GM21529 (cell line): Measurements from ENCODE around the gene MEP1A.
"Not testable (repeated sequence)": the region's sequence is repeated elsewhere in the genome, so short reads cannot be mapped to it uniquely, and the experiment has no call there.

Source experiments
- ATAC-seq: cut with Tn5 transposase; IDR thresholded peaks from one replicate; pipeline ENCODE4 v1.9.1; 2021; ENCODE audit not compliant: unreplicated experiment

Gene MEP1A, protein sequence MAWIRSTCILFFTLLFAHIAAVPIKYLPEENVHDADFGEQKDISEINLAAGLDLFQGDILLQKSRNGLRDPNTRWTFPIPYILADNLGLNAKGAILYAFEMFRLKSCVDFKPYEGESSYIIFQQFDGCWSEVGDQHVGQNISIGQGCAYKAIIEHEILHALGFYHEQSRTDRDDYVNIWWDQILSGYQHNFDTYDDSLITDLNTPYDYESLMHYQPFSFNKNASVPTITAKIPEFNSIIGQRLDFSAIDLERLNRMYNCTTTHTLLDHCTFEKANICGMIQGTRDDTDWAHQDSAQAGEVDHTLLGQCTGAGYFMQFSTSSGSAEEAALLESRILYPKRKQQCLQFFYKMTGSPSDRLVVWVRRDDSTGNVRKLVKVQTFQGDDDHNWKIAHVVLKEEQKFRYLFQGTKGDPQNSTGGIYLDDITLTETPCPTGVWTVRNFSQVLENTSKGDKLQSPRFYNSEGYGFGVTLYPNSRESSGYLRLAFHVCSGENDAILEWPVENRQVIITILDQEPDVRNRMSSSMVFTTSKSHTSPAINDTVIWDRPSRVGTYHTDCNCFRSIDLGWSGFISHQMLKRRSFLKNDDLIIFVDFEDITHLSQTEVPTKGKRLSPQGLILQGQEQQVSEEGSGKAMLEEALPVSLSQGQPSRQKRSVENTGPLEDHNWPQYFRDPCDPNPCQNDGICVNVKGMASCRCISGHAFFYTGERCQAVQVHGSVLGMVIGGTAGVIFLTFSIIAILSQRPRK

DNA sequence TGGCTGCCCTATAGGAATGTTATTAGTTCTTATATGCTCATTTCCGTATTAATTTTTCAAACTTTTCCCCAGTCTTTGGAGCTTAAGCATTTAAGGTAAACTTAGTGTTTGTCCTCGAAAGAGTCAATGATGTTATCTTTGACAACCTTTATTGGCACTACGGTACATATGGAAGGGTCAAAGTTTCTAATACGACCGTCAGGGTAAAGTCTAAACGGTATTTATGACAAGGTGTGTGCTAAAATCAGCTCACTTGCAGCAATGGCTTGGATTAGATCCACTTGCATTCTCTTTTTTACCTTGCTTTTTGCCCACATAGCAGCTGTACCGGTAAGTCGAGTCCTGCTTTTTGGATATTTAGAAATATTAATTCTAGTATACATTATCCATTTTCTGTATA is at the start of gene MEP1A:
Gene MEP1A (plus strand): TSS at position 252 of the 400 bp plus-strand sequence. CDS start 10 bp downstream, at position 262.
- ATAC-seq: no peak

DNA sequence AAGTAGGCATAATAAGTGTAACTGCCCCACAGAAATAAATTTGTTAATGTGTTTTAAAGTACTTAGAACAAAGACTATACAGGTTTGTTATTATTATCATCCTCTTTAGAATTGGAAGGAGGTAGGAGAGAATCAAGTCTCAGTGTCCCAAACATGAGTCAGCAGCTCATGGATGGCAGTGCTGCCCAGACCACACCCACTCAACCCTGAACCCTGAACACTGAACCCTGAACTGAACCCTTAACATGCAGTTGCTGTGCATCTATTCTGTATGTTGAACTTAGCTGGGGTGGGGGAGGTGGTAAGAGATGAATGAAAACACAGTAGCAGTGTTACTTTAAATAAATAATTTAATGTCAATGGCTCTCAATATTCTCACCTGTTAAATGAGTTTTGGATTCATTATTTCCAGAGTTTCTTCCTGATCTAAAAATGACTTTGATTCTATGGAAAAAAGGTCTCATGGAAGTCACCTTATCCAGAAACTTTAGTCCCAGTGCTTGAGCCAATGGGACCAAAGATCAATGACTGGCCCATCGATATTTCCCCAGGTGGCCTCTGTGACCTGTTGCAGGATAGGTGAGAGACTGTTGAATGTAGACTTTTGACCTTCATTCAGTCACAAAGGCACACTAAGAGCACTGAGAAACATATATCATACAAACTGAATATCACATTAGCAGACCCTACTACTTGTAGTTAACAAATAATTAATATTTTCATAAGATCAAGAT is 49.6 kb upstream of the MEP1A start:
- ATAC-seq: no peak

DNA sequence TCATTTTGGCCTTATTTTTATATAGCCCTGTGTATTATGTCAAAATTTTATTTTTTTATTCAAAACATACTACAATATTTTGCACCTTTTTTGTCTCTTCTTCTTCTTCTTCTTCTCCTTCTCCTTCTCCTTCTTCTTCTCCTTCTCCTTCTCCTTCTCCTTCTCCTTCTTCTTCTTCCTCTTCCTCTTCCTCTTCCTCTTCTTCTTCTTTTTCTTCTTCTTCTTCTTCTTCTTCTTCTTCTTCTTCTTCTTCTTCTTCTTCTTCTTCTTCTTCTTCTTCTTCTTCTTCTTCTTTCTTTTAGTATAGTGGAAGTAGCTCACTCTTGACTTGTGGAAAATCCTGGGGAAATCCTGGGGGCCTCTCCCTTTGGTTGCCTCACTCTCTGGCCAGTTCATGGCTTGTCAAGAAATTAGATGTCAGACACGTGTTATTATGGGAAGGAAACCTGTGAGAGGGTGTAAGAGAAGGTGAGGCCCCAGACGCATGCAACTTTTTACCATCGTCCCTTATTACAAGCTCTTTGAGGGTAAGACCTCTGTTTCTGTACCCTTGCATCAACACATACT is 48.9 kb upstream of the MEP1A start:
- not testable (repeated sequence) for ATAC-seq

DNA sequence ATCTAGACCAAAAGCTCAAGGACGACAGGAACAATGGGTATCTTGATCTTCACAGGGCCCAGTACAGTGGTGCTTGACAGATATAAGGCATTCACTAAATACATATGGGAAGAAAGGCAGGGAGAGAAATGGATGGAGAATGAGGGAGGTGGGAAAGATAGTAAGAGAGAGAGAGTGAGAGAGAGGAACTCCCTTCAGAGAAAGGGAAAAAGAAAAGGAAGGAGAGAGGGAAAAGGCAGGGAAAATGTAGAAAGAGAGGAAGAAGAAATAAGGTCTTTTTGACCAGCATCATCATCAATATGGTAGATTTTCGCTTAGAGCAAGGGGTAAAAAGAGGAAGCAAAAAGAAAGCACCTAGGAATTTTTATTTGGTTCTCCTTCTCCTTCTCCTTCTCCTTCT is 47.2 kb upstream of the MEP1A start:
- no peak for ATAC-seq

DNA sequence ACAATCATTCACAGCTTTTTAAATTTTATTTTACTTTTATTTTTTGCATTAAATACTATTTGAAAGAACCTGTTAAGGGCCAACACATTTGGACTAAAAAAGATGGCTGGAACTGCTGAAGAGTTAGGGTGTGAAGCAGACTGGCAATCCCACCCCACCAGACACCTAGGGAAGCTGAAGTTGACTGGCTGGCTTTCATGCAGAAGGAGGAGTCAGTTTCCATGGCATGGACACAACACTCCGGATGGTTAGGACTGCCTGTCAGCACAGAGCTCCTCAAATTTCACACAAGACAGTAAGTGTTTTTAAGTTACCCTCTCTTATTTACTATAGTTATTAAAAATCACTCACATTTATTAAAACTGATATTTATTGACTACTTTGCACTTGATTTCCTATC is 46.5 kb upstream of the MEP1A start, which contains the start of gene ANKRD66:
Gene ANKRD66 (plus strand): TSS at position 238 of the 400 bp plus-strand sequence. CDS start 5,016 bp downstream, outside the sequence.
- no peak for ATAC-seq

DNA sequence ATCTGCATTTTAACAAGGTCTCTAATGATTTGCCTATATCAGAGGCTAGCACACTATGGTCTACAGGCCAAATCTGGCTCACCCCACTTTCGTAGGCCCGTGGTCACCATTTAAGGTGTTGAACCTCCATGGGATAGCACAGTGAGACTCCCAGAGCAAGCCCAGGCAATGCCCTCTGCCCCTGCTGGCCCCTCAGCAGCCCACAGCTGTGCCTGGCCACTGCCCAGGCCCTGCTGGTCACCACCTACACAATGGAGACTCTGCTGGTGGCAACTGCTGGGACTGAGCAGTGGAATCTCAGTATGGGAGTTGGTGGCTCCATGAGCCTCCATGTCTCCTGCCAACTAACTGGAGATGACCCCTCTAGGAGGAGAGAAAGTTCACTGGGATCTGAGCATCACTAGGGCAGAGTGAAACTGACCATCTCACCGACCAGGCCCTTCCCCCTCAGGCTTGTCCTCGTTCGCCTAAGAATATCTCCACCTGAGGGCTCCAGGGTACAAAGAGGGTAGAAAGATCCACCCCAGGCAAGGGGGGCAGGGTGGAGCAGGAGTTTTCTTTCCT is 44.2 kb upstream of the MEP1A start:
- no peak for ATAC-seq

DNA sequence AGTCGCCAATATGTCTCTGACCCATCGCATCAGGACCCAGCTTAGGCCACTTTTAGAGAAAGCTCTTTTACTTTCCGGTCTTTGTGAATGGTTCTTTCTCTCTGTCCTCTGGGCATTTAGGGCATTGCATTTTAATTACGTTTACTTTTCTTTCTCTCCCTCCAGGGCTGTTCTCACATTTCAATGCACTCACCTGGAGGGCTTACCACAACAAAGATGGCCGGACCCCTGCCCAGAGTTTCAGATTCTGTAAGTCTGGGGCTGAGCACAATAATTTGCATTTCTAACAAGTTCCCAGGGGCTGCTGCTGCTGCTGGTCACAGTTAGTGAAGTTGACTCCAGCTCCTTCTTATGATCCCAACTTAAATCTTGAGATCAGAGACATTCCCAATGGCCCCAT is 43.5 kb upstream of the MEP1A start:
- ATAC-seq: no peak

DNA sequence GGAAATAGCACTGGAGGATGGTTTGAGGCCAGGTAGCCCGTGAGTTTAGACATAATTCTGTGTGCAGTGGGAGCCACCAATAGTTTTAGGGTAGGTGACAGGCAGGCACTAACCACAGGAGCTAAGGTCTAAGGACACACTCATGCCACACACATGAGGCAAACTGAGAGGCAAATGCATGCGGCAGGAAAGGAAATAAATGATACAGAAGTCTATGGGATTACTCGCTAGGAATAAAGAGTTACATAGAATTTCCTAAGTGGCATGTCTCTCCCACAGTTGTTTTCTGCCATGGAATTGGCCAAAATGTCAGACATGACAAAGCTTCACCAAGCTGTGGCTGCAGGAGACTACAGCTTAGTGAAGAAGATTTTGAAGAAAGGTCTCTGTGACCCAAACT is 41.5 kb upstream of the MEP1A start:
- no peak for ATAC-seq

DNA sequence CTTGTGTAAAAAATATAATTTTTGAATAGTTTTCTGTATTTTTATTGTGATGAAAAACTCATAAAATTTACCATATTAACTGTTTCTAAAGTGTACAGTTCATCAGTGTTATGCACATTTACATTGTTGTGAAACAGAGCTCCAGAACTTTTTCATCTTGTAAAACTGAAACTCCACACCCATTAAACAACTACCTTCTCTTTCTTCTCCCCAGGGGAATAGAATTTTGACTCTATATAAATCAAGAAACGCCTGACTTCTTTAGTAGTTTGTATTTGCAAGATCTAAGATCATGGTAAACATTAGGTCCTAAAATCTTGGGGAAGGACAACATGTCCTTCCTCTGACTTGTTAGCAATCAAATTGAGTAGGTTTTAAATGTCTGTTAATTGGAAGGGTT is 37.3 kb upstream of the MEP1A start:
- no peak for ATAC-seq

DNA sequence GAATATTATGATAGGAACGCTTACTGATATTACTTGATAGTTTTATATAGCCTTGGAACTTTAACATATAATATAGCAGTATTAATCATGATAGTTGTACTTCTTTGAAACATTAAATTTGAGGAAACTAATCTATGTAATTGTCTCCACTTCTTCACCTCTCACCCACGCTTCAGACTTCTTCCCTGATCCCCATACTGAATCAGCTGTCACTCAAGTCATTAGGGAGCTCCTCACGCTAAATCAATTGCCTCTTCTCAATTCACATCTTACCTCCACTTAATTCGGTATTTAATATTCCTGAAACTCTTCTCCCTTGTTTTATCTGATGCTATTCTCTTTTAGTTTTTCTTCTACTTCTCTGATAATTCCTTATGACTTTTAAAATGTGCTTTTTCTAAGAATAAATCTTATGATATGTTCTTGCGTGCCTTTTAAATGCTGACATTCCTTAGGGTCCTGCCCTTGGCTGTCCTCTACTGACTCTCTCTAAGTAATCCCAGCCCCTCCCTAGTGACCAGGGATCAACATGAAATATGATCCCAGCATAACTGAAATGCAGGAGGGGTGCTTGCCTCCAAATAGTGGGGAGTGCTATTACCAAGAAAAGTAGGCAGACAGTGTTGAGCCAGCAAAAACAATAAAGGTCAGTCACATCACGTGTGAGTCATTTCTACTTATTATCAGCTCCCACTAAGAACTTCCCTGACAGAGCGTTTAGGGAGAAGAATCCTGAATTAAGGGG is 36.5 kb upstream of the MEP1A start:
- ATAC-seq: no peak

DNA sequence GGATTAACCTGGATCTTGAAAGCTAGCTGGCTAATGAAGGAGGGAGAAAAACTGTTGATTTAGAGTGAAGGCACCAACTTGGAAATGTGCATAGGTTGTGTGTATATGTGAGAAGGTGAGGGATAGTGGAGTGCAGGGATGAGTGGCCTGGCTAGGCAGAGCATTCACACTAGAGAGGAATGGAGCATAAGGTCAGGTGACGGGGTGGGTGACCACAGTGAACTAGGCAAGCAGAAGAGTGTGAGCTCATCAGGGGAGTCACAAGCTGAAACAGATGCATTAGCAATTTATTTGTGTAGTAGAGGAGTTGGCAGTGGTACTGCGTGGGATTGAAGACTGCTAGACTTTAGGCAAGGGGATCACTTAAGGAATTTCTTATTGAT is 36.0 kb upstream of the MEP1A start:
- no peak for ATAC-seq

DNA sequence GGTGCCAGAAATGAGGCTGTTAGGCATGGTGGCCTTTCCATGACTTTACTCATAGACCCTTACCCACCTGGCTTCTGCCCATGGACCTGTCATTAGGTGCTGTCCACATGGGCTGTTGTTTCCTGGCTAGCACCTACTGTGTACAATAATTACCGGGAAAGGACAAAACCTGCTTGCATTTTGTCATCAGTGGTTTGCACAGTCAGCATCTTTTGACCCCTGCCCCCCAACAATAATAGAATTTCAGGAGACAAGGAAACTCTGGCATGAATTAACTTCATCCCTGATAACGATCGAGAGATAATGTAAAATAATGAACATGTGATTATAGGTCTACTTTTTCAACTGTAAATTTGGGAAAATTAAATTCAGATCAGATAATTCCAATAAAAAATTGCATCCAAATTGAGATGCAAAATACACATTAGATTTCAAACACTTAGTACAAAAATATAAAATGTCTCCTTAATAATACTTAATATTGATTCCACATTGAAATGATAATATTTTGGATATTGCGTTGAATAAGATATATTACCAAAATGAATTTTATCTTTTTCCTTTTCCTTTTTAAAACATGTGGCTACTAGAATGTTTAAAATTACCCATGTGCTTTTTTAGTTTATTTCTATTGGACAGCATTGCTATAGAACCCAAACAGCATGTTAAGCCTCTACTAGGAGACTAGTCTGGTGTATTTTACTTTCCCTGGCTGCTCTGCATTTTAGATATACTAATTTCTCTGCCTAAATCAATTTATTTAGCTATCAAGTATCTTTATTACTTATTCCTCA is 34.0 kb upstream of the MEP1A start:
- no peak for ATAC-seq

DNA sequence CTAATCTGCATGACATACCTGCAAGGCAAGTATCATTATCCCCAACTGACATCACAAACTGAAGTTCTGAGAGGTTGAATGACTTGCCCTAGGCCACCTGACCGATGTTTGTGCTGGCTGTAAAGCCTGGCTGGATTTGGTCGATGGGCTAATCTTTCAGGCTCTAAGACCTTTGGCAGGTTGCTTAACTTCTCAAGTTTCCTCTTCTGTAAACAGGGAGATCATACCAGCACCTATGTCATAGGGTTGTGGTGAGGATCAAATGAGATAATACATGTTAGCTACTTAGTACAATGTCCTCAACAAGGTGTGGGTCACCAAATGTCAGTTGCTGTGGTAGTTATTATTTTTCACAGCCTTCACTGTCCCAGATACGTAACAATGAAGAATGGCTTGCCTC is 32.3 kb upstream of the MEP1A start:
- ATAC-seq: no peak

DNA sequence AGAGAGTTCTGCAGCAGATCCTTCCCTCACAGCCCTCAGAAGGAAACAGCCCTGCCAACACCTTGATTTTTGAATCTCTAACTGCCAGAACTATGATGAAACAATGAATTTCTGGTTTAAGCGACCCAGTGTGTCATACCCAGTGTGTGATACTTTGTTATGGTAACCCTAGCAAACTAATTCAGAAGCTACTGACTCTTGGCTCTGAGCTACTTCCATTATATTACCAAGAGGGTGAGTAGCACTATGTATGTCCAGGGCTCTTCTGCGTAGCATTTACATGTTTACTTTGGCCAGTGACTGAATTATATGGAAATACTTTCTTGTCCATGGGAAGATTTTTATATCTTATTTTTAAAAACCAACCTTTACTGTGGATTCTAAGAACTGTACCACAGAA is 29.7 kb upstream of the MEP1A start:
- ATAC-seq: no peak

DNA sequence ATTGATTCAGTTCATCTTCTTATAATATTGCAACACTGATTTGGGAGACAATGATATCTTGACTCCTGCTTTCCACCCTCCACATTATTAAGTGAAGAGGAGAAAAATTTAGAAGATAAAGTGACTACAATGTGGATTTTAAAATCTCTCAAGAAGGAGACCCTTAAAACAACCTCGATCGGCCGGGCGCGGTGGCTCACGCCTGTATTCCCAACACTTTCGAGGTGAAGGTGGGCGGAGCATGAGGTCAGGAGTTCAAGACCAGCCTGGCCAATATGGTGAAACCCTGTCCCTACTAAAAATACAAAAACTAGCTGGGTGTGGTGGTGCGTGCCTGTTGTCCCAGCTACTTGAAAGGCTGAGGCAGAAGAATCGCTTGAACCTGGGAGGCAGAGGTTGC is 28.9 kb upstream of the MEP1A start:
- not testable (repeated sequence) for ATAC-seq

DNA sequence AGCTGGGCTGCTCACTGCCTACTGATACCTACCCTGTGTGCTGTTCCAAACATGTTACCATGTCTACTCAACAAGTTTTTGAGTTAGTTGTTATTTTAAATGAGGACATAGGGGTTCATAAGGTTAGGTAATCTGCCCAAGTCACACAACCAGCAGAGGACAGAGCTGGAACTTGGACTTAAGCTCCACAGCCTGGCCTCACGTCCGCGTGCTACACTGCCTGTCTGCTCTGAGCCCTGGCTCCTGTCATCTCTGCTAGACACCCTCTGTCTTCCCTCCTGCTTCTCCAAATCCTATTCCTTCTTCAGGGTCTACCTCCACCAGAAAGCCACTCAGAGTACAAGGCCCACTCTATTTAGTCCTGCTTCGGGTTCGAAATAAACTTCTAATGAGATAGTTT is 28.2 kb upstream of the MEP1A start:
- ATAC-seq: no peak

DNA sequence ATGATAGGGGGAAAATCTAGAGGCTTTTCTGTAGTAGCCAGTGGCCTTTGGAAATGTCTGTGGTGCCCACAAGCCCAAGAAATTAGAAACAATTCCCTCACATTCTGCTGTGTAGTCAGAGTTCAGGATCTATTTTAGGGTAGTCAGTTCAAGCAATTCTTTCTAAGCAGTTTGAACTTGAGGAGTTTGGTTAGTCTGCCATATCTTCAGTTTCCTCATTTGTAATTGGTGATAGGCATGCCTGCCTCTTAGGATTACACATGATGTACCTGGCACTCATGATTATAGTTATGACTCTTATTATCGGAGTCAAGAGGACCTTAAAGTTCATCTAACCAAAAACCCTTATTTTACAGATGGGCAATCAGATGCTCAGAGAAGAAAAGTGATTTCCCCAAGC is 21.2 kb upstream of the MEP1A start:
- no peak for ATAC-seq

DNA sequence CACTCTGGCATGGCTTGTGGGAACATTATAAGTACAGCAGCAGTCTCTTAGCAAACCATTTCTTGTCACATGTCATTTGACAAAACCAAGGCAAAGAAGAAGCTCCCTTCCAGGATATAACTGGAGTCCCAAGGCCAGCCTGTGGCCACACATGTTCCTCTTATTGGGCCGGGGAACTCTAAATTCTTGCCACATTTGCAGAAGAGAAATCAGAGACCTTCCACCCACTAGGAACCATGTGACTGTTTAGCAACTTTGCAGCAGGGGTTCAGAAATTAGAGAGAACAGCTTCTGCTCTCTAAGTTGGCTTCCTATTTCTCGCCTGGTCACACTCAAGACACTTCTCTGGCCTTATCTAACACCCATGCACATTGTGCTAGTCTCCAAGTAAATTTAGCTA is 20.4 kb upstream of the MEP1A start:
- peak; percentile 83 for ATAC-seq

DNA sequence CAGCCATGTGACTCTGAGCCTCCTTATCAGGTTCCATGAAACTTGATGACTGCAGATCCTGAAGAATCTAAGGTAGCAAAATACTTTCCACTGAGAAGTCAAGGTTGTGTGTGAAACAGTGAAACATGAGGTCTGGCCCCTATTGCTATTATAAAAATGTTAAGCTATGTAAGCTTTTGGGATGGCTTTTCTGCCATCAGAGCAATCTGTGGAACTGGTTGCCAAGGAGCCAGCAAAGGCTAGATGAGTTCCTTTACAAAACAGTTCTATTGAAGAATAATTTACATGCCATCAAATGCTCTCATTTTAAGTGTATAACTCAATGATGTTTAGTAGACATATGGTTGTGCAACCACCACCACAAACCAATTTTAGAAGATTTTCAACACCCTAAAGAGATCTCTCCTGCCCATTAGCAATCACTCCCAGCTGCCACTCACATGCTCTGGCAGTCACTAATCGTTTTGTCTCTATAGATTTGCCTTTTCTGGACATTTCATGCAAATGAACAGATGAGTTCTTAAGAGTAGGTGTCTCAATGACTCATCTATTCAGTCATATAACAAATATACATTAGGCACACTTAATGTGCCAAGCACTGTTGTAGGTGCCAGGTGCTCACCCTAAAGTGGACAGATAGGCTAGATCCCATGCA is 19.9 kb upstream of the MEP1A start:
- ATAC-seq: no peak
